NCI-H2081 (cell line): ENCODE results near the gene PCBP3.
"Not testable (repeated sequence)": the region's sequence is repeated elsewhere in the genome, so short reads cannot be mapped to it uniquely, and the experiment has no call there.

Experiments used
- DNase-seq, 2 experiments: peaks; one replicate each; lab custom pipeline; 2025; lab: John Stamatoyannopoulos, UW

The PCBP3 gene

GRCh38 chr21:45678790-45679189 lies 35.3 kb downstream of the PCBP3 start:
- not testable (repeated sequence) for DNase-seq

- no peak for DNase-seq
Observed at GRCh38 chr21:45680215-45680614, 36.7 kb downstream of the PCBP3 start.

DNA sequence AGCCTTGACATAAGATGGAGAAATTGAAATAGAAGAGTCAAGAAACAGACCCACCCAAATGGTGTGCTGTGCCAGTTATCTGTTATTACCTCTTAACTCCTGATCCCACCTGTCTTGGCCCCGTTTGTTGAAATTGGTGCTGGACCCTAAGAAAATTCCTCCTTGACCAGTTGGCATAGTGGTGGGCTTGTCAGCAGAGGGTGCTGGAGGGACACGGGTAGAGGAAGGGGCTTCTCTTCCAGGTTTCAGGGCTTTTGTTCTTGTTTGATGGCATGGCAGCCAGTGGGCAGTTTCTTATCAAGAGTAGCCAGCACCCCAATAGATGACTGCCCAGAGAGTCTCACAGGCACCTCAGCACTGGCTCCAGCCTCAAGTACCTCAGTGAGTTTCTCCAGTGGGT lies 51.6 kb downstream of the PCBP3 start:
- DNase-seq = no peak

GRCh38 chr21:45698493-45699184 lies 55.1 kb downstream of the PCBP3 start:
- peak in 1 of 2 experiments; percentile 10 for DNase-seq

DNA sequence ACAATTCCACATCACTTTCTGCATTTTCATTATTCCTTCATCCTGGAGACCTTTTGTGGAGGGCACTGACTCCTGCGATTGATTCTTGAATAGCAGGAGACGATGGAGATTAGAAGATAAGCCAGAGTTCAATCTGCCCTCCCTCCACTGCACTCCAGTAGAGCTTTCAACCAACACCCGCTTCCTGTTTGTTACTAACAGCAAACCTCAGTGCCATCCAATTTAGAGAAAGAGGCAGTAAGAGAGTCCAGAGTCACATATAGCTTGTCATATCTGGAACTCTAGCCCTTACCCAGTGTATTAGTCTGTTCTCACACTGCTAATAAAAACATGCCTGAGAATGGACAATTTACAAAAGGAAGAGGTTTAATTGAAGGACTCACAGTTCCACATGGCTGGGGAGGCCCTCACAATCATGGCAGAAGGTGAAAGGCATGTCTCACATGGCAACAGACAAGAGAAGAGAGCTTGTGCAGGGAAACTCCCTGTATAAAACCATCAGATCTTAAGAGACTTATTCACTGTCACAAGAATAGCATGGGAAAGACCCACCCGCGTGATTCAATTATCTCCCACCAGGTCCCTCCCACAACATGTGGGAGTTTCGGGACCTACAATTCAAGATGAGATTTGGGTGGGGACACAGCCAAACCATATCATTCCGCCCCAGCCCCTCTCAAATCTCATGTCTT lies 55.9 kb downstream of the PCBP3 start:
- DNase-seq = no peak

GRCh38 chr21:45699966-45700365 lies 56.4 kb downstream of the PCBP3 start:
- no peak for DNase-seq

- DNase-seq = no peak
Observed at GRCh38 chr21:45700461-45700860, 56.9 kb downstream of the PCBP3 start.

- no peak for DNase-seq
Observed at GRCh38 chr21:45704311-45705108, 61.0 kb downstream of the PCBP3 start.

- DNase-seq = no peak
Observed at GRCh38 chr21:45706299-45706698, 62.8 kb downstream of the PCBP3 start.

DNA sequence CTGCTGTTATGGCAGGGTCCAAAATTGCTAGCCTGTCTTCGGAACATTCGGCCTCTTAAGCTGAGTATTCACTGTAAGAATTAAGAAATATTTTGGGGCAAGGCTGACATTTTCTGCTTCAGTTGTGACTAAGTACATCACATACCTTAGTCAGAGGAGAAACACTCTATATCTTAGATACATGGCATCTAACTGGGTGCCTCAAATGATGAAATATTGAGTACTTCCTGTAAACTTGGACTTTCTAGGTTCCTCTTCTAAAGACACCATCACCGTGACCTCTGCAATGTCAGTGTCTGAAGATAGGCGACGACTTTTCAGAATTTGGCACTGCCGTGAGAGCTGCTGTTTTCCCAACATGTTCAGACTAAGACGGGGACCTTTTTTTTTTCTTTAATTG lies 65.6 kb downstream of the PCBP3 start:
- no peak for DNase-seq

- DNase-seq = no peak
Observed at GRCh38 chr21:45709696-45710268, 66.3 kb downstream of the PCBP3 start.

GRCh38 chr21:45710306-45710705 lies 66.8 kb downstream of the PCBP3 start:
- not testable (repeated sequence) for DNase-seq

DNA sequence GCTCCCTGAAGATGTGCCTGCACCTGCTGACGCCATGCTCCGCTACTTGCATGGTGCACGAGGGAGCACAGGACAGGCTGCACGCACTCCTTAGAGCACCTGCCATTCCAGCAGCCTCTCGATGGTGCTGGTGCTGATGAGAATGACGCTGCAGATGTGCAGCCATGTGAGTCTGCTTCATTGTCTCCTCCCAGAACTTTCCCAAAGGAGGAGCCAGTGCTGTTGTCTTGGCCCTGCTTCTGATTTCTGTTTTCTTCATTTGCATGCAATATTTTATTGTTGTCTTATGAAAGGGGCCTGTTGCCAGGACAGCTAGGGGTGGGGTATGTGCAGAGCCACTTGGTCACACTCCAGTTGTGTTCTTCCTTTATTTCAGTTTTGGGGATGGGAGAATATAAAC lies 70.1 kb downstream of the PCBP3 start:
- no peak for DNase-seq

- no peak for DNase-seq
Observed at GRCh38 chr21:45715441-45715840, 71.9 kb downstream of the PCBP3 start.

GRCh38 chr21:45718413-45718812 lies 74.9 kb downstream of the PCBP3 start:
- DNase-seq = no peak

DNA sequence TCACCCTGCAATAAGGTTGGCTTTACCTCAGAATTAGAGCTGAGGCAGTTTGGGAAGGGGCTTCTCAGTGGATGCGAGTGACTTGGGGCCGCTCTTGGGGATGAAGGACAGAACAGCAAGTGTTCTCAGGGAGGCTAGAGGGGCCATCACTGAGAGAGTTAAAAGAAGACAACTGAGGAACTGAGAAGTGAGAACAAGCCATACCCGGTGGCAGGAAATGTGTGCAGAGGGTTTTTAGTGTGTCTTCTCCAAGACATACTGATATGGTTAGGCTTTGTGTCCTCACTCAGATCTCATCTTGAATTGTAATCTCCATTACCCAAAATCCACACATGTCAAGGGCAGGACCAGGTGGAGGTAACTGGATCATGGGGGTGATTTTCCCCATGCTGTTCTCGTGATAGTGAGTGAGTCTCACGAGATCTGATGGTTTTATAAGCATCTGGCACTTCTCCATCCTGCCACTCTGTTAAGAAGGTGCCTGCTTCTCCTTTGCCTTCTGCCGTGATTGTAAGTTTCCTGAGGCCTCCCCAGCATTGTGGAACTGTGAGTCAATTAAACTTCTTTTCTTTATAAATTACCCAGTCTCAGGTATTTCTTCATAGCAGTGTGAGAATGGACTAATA lies 75.8 kb downstream of the PCBP3 start:
- no peak for DNase-seq

GRCh38 chr21:45720204-45720603 lies 76.7 kb downstream of the PCBP3 start:
- not testable (repeated sequence) for DNase-seq

DNA sequence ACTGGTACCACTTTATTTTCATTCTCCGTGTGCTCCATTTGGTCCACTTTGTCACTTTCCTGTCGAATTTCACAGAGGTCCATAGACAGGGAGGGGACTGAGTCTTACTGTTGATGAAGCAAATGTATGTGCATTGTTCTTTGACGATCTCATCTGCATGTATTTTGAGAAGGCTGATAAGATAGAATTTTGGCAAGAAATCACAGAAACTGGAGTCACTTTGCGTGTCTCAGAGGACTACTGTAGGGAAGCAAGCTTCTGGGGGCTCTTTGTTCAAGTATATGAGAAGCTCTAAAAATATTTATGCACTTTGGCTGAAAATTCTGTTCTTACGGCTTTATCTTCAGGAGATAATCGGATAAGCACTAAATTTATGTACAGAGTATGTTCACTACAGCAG lies 78.1 kb downstream of the PCBP3 start:
- DNase-seq = no peak

DNA sequence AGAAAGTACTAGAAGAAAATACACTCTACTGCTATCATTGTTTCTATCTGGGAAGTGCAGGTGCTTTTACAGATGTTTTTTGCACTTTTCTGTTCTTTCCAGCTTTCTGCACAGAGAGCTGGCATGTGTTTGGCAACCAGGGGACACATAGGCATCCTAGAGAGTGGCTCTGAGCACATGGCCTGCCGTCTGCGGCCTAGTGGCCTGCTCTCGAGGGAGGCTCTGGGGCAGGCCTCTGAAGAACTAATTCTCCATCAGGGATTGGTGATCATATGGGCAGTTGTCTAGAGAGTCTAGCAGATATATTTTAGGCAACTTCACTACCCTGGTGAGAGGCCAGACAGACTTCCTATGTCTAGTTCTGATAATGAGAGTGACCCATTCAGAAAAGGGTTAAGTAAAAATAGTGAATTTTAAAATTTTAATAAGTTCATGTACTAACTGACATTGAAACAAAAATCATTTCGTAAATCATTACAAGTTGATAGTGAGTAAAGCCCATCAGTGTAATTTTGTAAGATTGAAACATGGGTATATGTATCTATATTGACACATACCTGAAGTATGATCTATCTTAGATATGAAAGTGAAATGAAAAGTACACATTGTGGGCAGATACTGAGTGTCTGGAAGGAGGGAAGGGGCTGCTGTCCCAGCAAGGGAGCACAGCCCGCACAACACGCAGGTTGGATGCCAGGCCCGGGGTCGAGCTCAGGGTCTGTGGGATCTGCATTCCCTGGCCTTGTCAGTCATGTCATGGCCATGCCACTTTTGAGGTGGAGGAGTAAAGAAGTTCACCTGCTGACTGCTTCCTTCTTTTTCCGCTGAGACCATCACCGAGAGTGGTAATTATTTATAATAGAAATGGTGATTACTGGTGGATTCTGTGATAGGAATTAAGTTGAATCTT lies 79.8 kb downstream of the PCBP3 start:
- DNase-seq = no peak

DNA sequence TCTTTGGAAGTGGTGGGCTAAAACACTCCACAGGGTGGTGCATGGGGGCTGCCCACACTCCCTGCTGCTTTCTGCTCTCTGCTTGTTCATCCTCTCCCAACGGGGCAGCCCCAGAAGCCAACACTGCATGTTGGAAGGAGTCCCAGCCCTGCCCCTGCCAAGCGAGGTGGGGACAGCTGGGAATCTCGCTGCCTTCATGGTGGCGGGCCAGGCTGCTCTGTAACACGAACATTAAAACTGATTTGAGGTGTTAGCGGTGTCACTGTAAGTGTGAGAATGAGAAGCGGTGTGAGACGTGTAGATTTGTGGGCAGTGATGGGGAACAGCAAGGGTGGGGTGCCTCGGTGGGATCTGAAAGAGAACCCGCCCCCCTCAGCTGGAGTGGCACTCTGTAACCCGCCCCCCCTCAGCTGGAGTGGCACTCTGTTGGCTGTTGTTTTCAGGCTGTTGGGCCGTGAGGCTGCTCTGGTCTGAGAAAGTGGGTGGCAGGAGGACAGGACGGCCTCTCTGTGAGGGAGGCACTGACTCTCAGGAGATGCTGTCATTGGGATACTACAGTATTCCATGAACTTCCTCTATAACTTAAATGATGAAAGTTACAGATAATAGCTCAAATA lies 80.9 kb downstream of the PCBP3 start:
- no peak for DNase-seq
